Activated CD8-positive, alpha-beta memory T cell treated with anti-CD3 and anti-CD28 coated beads for 48 hours (primary cell): ENCODE results near the gene SCIN.
"Not testable (repeated sequence)": the region's sequence is repeated elsewhere in the genome, so short reads cannot be mapped to it uniquely, and the experiment has no call there.

ENCODE experiments used
- DNase-seq, 3 experiments: peaks; one replicate each; pipeline ENCODE4 v3.0.0-alpha.2; 2020; ENCODE audit warnings: low read depth in 2 of 3, low spot score in 2 of 3

SCIN gene

DNA sequence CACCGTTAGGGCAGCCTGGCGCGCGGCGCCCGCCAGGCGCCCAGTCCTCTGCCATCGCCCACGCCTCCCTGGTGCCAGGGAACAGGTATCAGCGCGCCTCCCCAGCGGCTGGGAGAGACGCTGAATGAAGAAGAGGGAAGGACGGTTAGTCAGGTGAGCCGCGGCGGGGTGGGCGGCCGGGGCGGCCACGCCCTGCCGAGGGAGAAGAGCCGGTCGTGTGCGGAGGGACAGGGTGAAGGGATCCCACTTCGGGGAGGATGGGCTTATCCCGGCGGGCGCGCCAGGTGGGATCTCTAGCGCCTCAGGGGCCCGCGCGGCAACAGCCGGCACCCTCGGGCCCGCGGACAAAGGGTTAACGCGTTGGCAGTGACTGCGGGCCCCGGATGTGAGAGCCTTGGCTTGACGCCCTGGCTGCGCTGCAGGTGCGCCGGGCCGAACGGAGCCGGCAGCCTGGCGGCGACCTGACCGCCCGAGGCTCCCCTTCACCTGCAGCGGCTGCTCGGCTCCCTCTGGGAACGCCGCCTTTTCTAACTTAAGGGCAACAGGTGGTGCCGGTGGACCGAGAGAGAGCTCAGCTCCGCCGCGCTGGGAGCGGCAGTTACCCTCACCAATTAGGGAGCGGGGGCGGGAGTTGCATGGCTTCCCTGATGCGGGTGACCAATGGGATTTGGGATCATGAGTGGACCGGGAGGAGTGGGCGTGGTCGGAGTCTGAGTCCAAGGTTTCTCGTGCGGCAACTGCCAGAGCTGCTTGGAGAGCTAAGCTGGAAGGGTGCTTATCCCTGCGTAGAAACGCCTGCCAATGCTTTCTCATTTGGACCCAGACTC is 116.6 kb downstream of the SCIN start, which contains the start of gene ARL4A:
TSS of gene ARL4A (plus strand) at position 743 of the 827 bp plus-strand sequence. CDS start 622 bp downstream, outside the sequence.
- DNase-seq = peak; percentile 71 to 77 (median 73)

DNA sequence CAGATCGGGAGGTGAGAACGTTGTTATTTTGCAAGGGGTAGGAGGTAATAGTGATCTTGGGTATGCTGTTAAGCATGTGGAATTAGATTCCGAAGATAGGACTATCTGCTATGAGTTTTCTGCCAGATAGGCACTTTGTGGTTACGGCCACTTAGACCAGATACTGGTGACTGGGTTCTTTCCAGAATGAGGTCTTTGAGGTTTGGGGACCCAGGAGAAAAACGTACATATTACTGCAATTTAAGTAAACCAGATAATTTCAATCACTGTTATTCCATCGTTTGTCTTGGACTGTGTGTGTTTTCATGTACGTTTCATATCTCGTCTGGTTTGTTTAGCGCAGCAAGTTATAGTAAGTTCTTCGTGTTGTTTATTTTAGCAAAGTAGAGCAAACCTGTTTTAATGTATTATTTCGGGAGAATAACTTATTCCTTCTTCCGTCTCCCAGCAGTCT is 117.2 kb downstream of the SCIN start:
- DNase-seq = no peak

DNA sequence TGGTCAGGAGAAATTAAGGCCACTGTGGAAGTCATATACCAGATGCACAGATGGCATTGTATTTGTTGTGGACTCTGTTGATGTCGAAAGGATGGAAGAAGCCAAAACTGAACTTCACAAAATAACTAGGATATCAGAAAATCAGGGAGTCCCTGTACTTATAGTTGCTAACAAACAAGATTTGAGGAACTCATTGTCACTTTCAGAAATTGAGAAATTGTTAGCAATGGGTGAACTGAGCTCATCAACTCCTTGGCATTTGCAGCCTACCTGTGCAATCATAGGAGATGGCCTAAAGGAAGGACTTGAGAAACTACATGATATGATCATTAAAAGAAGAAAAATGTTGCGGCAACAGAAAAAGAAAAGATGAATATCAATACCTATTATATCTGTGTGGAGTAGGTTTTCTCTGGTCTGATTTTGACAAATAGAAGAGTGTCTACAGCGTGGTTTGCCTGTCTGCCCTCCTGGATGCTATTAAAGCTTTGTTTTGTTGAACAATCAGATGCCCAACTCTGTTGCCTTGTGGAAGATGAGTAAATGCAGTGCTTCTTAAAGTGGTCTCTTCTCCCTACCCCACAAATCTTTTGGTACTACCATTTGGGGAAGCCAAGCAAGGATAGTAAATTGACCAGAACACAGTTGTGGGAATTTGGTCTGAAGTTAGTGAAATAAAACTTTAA is 118.1 kb downstream of the SCIN start:
- not testable (repeated sequence) for DNase-seq

DNA sequence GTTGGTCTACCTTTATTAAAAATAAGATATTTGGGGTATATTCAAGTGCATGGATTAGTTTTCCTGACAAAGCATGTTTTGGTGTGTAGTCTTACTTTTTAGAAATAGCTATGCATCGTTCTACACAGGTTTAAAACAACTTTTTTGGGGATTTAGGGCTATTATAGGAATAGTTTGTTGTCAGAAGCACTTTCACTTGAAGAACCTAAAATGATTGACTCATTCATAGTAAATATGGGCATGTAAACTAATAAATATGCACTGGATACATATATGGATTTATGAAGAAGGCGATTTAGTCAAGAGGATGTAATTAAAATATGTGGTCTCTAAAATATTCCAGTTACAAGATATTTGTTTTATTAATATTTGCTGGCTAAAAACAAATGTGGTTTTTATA is 118.9 kb downstream of the SCIN start:
- DNase-seq = no peak

DNA sequence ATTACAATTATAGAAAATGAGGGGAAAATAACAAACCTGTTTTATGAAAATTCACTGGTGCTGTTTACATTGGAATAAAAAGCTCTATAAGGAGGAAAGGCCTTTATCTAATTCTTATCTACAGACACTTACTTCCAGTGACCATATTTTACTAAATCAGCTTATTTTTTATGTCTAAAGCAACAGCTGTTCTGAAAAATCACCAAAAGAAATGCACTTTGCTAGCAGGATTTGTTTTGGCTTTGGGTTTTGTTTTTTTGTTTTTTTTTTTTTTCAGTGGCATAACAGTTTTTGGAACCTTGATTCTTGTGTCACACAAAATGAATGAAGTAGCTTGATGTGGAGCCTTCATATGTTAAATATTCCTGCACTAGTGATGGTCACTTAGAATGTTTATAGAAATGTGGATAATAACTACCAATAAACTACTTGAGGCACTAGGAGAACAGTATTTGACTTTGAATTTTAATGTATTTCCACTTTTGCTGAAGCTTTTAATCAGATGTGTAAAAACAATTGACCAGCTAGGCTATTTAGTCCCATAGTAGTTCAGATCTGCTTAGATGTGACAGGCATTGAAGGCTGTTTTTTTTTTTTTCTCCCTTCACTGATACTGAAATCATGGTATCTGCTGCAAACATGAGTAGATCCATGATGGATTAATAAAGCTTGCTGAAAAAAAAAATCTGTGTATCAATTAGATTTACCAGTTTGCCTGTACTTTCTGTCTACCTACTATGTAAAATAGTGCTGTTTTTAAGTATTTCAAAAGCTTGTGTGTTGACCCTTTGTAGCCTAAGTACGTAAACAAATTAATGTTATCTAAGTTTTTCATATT is 119.7 kb downstream of the SCIN start:
- DNase-seq = no peak

DNA sequence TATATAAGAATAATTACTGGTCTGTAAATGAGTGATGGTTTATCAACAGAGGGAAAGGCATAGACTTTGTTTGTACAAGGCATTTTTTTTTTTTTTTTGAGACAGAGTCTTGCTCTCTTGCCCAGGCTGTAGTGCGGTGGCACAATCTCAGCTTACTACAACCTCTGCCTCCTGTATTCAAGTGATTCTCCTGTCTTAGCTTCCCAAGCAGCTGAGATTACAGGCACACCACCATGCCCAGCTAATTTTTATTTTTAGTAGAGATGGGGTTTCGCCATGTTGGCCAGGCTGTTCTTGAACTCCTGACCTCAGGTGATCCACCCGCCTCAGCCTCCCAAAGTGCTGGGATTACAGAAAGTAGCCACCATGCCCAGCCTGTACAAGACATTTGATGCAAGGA is 120.9 kb downstream of the SCIN start:
- not testable (repeated sequence) for DNase-seq

DNA sequence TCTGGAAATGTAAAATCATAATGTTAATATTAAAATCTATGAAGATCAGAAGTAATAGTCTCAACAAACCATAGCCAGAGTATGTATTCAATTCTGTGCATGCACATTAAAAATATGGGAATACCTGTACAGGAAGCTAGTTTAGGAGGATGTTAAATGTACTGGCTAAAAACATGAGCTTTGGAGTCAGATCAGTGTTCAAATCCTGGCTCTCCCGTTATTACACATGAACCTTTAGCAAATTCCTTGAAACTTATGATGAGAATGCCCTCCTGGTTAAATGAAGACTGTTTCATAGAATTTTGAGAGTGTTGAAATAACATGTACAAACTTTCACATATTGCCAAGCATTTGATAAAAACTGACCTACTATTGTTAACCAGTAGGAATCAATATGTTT is 121.5 kb downstream of the SCIN start:
- no peak for DNase-seq

DNA sequence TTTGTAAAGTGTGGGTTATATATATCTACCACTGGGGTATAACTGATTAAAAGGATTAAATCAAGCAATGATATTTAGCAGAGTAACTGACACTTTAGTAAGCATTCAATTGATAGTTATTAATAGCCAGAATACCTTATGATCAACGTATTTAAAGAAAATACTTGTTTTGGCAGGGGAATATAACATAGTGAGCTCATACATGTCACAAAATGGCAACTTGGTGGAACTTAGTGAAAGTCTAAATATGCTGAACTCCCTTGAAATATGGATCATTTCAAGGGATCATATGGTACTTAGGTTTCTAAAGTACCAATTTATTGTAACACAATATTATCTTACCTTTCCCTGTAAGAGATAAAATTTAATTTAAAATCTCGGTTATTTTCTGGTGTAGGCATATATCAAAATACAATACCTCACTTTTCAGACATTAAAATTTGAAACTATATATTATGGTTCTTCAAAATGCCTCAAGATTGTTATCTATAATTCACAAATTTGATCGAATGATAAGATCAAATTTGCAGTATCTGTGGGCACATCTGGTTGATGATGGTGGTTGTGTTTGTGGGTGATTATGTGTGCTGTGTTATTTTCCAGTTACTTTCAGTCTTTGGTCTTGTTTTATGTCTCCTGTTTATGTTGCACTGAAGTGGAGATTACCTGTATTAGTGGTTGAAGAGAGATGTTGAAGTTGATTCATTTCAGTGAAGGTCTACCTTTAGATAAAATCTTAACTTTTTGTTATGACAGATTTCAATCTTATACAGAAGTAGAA is 122.1 kb downstream of the SCIN start:
- no peak for DNase-seq

DNA sequence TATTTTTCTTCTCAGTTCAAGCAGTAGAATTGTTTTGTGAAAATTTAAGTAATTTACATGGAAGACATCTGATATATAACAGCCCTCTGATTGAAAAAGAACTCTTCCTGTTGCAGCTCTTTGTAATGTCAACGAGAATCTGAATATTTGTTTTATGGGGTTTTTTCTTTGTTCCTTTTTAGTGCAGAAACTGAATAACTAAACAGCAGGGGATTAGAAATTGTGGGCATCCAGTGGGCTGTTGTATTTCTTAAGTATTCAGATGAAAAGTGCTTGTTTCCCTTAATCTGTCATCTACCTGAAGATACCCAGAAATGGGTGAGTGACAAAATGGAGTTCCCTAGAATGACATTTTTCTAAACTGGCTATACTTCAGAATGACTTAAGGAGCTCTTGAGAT is 124.3 kb downstream of the SCIN start:
- no peak for DNase-seq

DNA sequence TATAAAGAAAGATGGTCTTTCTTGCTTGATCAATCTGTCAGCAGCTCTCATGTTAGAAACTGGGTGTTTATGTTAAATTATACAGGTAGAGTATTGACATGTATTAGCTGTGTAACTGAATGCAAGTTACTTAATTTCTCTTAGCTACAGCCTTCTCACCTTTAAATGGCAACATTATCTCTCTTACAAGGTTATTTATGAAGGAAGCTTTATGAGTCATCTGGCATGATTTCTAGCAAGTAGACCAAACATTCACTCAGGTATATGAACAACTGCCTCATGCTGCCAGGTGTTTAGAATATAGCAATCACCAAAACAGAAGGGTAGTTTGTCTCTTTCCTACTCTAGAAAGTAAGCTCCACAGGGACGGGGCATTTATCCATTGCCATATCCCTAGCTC is 125.4 kb downstream of the SCIN start:
- DNase-seq = no peak

DNA sequence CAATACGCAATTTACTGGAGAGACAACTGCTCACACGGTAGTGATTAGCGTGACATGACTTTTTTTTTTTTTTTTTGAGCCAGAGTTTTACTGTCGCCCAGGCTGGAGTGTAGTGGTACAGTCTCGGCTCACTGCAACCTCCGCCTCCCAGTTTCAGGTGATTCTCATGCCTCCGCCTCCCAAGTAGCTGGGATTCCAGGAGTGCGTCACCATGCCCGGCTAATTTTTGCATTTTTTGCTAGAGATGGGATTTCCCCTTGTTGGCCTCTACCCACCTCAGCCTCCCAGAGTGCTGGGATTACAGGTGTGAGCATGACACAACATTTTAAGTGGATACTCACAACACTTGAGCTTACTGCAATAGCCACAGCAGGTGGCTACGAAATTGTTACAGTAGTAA is 128.8 kb downstream of the SCIN start:
- no peak for DNase-seq

DNA sequence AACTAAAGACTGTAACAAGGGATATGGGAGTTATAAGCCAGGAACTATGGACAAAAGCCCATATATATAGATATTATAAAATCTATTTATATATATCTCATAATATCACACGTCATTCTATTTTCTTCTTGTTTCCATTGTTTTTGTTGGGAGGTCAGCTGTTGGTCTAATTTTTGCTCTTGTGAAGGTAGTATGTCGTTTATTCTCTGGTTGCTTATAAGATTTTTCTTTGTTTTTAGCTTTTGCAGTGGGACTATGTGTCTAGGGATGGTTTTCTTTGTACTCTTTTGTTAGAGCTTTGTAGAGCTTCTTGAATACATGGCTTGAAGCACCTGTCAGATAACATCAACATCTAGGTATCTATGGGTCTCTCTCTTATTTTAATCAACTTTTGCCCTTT is 130.9 kb downstream of the SCIN start:
- DNase-seq = no peak

DNA sequence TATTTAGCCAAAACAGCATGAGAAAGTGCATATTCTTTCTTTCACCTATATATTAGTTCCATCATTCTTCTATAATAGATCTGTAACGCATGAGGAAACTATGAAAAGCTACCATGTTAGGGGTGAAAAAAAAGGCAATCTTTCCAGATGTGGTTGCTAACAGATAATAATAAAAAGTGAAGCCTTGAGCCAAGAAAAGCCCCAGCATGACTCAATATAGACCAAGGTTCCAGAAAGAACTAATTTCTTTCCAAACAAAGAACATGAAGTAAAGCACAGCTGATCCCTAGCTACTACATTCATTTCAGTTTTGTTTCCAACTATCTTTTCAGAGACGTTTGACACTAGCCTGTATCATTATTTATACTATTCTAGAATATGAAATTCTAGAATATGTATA is 133.4 kb downstream of the SCIN start:
- DNase-seq = no peak

DNA sequence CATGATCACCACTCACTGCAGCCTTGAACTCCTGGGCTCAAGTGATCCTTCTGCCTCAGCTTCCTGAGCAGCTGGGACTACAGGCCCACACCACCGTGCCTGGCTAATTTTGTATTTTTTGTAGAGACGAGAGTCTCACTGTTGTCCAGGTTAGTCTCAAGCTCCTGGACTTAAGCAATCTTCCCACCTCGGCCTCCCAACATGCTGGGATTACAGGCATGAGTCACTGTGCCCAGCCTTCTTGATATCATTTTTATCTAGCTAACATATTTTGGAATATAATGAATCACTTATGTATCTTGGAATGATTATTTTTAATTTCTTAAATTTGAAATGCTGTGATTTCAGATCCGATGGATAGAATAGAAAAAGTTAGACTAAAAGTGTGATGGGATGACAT is 135.4 kb downstream of the SCIN start:
- no peak for DNase-seq

DNA sequence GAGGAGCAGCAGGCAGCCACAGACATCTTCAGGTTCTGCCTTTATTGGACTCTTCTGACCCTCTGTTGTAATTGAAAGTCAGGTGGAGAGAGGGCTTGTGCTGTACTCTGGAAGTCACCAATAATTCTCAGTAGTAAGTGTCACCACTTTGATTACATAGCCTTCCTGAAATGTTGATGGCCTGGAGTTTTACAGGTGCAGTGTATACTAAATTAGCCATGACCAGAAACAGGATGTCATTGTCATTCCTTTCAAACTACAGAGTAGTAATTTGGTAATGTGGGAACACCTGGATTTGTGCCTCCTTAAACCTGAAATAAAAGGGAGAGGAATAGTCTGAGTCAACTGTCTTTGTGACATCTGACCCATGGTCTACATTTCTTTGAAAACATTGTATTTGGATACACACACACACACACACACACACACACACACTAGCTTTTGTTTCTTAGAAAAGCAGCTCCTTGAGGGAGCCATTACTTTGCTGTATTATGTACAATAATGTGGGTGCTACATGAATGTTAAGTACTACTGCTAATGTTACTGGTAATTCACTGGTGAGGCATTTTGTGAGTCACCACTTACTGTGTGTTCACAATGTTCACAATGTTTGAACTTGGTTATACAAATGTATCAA is 136.5 kb downstream of the SCIN start:
- no peak for DNase-seq

DNA sequence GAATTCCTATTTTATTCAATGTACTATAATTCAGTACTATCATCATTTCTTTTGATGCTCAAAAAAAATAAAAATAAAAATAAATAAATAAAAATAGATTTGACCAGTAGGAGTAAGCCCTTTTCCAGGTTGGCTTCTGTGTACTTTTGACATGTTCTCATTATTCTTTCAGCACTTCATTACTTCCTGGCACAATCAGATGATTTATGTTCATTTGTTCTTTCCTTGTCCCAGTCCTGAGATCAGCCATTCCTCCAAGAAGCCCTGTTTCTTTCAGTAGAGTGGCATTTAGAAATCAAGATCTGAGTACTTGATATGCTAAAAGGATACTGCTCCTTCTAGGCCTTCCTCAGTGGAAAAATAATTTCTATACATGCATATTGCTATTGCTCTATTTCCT is 137.8 kb downstream of the SCIN start:
- DNase-seq = no peak
